GM19023 (cell line): ENCODE data around the gene EPHB2.

ENCODE experiments used
- ATAC-seq: cut with Tn5 transposase; IDR thresholded peaks from one replicate; pipeline ENCODE4 v1.9.1; 2021; ENCODE audit warnings: mild to moderate bottlenecking, moderate library complexity; ENCODE audit not compliant: unreplicated experiment

EPHB2 gene

DNA sequence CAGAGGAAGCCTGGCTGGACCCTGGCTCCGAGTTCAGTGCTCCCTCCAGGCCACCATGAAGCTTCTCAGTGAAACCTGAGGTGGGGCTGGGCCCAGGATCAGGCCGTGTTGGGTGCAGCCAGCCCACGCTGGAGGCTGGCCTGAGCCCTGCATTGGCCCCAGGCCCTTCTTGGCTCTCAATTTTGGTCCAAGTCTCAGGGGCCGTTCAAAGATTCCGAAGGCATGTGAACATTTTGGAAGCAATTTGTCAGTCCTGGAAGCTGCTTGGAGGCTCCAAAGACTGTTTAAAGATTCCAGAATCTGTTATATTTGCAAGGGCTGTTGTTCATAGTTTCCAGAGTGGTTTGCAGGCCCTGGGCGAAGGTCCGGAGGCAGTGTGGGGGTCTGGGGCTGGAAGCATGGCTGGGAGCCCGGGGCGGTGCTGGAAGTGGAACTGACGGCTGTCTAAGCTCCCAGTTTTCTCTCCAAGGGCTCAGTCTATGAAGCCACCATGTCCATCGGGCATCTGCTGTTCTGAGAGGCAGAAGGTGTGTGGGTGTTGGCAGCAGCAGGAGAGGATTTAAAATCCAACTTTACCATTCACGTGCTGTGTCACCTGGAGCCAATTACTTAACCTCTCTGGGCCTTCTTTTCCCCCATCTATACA is 104.9 kb downstream of the EPHB2 start:
- no peak for ATAC-seq

DNA sequence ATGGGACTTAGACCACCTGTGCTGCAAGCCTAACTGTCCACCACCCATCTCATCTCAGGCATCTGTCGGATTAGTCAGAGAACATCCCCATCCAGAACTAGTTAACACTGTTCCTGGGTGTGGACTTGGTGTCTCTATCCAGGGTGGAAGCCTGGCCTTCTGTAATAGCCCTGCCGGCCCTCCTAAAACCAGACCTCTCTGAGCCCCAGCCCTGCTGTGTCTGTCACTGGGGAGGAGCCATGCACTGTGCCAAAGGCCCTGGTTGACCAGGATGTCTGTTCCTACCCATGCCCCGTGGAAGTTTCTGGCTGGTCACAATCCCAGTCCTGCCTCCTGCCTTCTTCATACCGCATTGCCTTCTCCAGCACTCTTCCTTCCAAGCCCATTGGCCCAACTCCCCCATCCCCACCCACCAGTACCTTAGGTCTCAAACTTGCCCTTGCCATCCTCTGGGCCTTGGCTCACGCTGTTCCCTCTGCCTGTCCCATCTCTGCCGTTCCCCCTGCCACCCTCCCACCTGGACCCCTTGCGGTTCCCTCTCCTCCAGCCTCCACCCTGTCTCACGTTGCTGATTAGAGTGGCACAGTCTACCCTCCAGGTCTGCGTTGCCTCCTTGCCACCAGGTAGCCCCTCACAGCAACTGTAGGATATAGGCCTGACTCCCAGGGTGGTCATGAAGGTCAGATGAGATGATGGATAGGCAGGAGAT is 105.6 kb downstream of the EPHB2 start:
- no peak for ATAC-seq

DNA sequence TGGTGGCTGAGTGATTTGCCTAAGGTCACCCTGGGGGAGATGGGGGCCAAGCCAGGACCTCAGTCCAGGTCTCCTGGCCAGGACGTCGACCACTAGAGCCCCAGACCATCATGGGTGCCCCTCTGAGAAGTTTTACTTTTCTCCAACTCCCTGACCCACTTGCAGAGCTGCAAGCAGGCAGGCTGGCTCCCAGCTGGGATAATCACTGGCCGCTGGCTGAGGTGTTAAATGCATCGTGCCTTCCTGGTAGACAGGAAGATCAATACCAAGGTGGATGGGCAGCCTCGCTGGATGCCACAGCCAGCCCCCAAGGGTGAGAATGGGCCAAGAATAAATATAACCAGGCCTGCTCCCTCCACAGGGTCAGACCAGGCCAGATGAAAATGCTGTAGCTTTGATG is 106.2 kb downstream of the EPHB2 start:
- ATAC-seq: no peak

DNA sequence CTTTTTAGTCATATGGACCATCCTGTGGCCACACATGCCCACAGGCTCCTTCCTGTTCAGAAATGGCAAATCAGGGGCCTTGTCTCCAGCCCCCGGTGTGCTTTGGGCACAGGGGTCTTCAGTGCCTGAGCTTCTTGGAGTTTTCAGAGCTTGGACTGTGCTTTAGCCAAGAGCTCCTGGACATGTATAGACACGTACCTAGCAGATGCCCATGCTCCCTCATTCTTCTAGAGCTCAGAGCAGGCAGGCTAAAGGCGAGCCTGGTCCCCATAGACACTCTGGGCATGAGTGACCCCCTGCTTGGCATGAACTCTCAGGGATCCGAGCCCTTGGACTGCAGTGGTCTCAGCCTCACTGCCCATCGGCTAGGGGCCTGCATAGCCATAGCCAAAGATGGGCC is 106.8 kb downstream of the EPHB2 start:
- ATAC-seq: no peak

DNA sequence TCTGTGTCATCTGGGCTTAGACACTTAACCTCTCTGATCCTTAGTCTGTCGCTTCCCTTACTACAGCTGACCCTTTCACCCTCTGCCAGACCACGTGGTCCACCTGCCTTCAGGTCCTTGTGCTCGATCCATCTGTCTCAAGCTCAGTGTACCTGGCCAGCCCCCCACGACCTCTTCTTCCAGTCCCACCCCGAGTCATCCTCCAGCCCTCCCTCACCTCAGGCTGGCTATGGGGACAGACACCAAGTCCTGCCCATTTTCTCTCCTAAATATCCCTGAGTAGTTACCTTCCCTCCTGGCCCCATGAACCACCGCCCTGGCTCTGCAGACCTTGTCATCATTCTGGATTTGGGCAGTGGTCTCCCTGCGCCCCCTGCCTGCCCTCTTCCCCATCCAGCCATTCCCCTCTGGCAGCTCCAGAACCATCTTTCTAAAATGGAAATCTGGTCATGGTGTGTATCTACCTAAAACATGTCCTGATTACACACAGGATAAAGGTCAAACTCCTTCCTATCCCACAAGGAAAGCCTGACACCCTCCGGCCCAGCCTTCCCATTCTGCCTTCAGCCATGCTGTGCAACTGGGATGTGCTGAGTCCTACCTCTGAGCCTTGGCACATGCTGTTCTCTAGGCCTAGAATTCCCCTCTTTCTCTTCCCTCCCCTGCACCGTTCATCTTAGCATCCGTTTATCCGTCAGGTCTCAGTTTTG is 107.6 kb downstream of the EPHB2 start:
- no peak for ATAC-seq

GRCh38 chr1:22819361-22819760 is 108.7 kb downstream of the EPHB2 start:
- ATAC-seq: no peak

GRCh38 chr1:22821027-22821426 is 110.4 kb downstream of the EPHB2 start:
- no peak for ATAC-seq

GRCh38 chr1:22822371-22822770 is 111.7 kb downstream of the EPHB2 start:
- no peak for ATAC-seq

GRCh38 chr1:22824466-22824865 is 113.8 kb downstream of the EPHB2 start:
- ATAC-seq: no peak

GRCh38 chr1:22824975-22825374 is 114.3 kb downstream of the EPHB2 start:
- ATAC-seq: no peak

DNA sequence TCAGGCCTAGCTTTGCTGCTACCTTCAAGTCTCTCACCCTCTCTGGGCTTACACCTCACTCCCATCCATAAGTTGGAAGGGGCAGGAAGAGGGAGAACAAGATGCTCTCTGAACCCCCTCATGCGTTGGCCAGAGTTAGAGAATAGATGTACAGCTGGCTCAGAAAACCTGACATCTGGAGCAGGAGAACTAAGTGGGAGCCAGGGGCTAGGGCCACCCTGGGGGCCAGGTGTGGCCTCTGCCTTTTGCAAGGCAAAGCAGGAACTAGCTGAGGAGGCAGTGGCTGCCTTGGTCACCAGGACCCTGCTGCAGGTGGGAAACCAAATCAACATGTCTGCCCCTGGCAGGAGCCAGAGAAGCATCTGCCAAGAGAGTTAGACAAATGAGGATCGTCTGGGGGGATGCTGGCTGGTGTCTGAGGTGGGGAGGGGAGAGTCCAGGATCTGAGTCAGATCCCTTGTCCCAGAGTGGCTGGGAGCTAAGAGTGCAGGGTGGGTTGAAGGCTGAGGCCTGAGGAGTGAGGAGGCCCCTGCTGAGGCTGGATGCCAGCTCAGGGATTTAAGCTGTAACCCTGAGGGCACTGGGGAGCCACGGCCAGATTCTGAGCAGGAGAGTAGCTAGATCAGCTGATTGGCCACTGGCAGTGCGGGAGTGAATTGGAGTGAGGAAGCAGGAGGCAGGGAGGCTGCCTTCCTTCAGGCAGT is 115.0 kb downstream of the EPHB2 start:
- no peak for ATAC-seq

DNA sequence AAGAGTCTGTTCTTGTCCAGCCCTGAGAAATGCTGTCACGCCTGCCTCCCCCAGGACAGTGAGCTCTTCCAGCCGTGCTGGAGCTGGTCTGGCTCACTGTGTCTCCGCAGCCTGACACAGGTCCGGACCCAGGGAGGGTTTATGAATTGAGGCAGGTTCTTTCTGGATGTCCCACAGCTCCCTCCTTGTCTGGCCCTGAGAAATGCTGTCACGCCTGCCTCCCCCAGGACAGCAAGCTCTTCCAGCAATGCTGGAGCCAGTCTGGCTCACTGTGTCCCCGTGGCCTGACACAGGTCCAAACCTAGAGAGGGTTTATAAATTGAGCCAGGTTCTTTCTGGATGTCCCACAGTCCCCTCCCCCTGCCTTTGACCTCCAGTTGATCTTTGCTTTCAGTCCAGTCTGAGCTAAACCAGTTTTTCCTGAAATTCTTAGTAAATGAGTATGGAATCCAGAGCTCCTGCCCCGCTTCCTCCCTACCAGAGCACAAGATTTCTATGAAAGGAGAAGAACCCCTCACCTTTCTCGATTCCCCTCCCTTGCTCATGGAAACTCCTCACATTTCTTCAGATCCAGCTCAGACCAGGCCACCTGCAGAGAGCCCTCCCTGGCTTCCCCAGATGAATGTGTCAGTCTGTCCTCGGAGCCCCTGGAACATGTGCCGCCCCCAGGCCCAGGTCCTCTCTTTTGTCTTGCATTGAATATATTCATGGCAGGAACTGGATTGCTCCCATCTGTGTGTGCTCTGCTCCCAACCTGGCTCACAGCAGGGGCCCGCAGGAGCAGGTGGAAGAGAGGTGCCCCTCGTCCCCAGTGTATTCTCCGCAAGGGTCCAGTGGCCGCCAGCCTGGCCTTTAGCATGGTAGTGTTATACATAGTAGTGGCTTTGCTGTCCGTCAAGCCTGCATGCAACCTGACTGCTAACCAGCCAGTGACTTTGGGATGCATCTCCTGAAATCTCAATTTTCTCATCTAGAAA is 116.3 kb downstream of the EPHB2 start:
- no peak for ATAC-seq

GRCh38 chr1:22827666-22828483 is 117.2 kb downstream of the EPHB2 start:
- no peak for ATAC-seq

DNA sequence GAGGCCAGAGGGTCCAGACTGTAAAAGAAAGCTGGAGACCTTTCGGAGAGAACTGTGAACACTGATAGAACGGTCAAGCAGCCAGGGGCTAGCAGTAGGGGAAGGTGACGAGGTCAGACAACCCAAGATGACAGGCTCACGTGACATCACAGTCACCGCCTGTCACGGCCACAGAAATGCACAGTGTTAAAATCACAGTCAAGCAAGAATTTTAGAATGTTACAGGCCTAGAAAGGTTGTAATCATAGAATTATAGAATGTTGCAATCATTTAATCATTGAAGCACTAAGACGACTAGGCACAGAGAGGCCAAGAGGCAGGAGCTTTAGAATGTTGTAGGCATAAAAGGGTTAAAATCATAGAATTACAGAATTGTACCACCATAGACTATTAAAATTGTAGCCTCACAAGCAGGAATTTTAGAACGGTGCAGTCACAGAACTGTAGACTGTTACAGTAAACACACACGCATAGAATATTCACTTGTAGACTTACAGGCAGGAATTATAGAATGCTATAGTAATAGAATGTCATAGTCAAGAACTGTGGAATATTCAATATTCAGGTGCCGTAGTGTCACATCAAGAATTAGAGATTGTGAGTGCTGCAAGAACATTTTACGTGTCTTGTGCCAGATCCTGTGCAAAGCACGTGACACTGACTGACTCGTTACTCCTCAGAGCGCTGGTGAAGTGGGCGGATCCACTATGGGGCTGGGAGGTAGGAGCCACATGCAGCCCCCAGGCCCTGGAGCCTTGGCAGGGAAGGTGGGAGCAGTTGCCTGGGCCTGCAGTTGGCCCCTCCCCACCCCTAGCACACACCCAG is 118.1 kb downstream of the EPHB2 start:
- no peak for ATAC-seq

GRCh38 chr1:22829309-22829989 is 118.8 kb downstream of the EPHB2 start:
- ATAC-seq: no peak

DNA sequence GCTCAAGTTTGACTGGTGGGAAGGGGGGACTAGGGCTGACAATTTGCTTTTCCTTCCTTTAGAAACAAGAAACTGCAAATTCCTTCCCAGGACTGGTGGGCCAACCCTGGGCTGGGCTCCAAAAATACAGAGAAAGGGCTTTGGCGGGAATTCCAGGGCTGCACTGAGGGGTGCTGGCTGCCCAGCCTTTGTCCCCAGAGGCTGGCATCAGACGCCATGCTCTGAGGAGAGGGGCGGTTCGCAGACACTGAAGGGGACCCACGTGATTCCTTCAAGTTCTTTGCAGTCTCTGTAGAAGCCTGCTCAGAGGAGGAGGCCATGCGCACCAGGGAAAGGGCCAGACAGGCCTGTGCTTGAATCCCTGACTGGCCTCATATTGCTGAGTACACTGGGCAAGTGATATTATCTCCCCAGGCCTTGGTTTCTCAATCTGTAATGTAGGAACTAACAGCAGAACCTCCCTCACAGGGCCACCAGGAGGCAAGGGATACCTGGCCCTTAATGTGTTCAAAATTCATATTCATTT is 119.5 kb downstream of the EPHB2 start:
- ATAC-seq: no peak

DNA sequence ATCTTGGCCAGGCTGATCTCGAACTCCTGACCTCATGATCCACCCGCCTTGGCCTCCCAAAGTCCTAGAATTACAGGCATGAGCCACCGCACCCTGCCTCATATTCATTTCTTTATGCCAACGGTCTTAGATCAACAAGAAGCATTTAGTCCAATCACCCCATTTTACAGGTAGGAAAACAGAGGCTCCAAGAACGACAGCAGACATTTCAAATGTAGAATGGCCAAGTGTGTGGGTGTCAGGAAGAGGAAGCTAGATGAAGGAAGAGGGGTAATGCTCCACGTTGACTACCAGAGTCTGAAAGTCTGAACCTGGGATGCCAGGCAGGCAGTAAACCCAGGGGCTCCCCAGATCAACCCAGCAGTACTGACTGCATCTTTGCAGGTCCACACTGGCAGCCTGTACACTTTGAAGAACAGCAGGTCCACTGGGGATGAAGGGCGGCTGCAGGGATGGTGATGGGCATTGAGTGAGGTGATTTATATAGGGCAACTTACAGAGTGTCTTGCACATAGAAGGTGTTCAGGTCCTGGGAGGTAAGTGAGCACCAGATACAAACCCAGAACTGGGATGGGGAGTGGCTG is 120.2 kb downstream of the EPHB2 start:
- ATAC-seq: no peak
